ENCODE measurements around the gene BLVRB.

DNA sequence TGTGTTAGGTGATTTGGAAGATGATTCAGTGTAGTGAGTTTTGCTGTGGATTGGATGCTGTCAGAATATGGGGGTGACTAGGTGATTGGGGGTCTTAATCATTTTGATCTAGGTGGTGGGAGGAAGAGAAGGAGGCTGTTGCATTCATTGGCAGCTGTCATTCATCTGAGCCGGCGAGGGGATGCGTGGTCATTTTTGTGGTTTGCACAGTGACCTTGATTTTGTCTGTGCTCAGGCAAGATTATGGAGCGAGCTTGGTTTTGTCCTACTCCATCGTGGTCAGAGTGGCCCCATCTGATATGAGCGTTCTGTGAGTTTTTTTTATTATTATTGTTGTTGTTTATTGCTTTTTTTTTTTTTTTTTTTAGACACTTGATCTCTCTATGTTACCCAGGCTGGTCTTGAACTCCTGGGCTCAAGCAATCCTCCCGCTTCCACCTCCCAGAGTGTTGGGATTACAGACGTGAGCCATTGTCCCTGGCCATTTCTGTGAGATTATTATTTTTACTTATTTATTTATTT, 43.3 kb upstream of the BLVRB start:
- TF ChIP-seq, protein P1, sequence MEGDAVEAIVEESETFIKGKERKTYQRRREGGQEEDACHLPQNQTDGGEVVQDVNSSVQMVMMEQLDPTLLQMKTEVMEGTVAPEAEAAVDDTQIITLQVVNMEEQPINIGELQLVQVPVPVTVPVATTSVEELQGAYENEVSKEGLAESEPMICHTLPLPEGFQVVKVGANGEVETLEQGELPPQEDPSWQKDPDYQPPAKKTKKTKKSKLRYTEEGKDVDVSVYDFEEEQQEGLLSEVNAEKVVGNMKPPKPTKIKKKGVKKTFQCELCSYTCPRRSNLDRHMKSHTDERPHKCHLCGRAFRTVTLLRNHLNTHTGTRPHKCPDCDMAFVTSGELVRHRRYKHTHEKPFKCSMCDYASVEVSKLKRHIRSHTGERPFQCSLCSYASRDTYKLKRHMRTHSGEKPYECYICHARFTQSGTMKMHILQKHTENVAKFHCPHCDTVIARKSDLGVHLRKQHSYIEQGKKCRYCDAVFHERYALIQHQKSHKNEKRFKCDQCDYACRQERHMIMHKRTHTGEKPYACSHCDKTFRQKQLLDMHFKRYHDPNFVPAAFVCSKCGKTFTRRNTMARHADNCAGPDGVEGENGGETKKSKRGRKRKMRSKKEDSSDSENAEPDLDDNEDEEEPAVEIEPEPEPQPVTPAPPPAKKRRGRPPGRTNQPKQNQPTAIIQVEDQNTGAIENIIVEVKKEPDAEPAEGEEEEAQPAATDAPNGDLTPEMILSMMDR (IDR thresholded peaks at IDR 0.05; ENCODE audit: low read length), result no peak
- TF ChIP-seq EZH2 (optimal IDR thresholded peaks at IDR 0.05; ENCODE audit: low read depth, low read length), result no peak
